GM18909 (cell line): ENCODE data around the gene SS18L1.

Source experiments
- ATAC-seq: cut with Tn5 transposase; IDR thresholded peaks from one replicate; pipeline ENCODE4 v1.9.1; 2021; ENCODE audit warnings: mild to moderate bottlenecking; ENCODE audit not compliant: unreplicated experiment, poor library complexity

Gene SS18L1

GRCh38 chr20:62190639-62191411, 47.3 kb downstream of the SS18L1 start:
- ATAC-seq, result no peak

GRCh38 chr20:62191781-62192559, 48.4 kb downstream of the SS18L1 start:
- no peak for ATAC-seq

- no peak for ATAC-seq
Measured at GRCh38 chr20:62192635-62193034, 49.1 kb downstream of the SS18L1 start.

DNA sequence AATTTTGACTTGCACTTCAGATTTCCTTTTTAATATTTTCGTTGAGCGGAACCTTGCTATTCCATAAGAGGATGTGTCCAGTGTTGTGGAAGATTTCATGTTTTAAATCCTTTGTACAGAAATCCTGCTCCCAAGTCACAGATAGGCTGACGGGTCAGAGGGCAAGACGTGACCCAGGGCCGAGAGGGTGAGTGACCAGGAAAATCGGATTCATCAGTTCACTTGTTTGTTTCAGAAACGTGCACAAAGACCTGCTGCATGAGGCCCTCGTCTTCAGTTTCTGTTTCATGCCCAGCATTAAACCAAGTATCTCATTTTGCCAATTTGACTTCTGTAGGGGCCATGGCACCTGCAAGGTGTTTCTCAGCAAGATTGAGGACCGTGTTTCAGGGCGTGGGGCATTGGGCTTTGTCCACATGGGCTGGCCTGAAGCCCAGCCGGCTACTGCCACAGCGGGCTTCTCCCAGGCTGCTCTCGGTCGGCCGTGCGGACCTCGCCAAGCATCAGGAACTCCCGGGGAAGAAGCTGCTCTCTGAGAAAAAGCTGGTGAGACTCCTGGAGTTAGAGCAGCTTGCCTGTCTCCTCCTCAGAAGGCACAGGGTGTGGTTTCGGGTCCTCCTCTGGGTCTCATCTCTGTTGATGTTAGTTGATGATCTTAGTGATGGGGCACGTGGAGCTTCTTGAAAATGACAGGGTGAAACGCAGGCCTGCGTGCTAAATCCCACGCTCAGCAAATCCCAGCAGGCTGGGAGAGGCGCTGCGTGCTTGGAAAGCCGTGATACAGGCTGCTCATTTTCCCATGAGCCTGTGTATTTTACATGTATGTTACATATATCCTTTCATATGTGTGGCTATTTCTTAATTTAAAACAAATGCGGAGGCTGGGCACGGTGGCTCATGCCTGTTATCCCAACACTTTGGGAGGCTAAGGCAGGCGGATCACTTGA, 49.8 kb downstream of the SS18L1 start:
- no peak for ATAC-seq

DNA sequence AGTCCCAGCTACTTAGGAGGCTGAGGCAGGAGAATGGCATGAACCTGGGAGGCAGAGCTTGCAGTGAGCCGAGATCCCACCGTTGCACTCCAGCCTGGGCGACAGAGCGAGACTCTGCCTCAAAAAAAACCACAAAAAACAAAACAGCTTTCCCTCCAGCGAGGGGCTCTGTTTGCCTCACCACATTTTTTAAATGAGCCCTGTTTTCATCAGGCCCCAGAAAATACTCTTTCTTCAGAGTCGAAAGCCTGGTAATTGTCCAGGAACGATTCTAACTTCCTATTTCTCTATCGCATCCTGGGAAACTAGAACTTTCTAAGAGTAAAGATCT, 51.5 kb downstream of the SS18L1 start:
- ATAC-seq, result no peak

GRCh38 chr20:62195736-62196135, 52.2 kb downstream of the SS18L1 start:
- no peak for ATAC-seq

DNA sequence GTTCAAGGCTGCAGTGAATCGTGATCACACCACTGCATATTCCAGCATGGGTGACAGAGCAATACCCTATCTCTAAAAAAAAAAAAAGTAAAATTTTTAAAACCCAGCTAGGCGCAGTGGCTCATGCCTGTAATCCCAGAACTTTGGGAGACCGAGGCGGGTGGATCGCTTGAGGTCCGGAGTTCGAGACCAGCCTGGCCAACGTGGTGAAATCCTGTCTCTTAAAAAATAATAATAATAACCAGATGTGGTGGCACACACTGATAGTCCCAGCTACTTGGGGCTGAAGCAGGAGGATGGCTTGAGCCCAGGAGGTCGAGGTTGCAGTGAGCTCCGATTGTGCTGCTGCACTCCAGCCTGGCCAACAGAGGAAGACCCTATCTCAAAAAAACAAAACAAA, 52.7 kb downstream of the SS18L1 start:
- no peak for ATAC-seq

DNA sequence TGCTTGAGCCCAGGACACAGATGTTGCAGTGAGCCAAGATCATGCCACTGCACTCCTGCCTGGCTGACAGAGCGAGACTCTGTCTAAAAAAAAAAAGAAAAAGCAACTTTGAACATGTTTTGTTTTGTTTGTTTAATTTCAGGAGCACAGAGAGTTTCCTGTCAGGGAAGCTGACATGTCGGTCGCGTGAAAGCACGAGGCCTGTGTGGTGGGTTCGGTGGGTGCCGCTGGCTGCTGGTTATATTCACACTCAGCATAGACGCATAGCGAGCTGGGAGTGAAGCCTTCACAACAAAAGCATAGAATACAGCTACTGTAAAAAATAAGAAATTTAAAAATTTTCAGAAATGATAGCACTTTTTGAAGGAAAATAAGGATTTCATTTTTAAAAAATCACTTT, 53.7 kb downstream of the SS18L1 start:
- no peak for ATAC-seq

- no peak for ATAC-seq
Measured at GRCh38 chr20:62197801-62198200, 54.2 kb downstream of the SS18L1 start.

DNA sequence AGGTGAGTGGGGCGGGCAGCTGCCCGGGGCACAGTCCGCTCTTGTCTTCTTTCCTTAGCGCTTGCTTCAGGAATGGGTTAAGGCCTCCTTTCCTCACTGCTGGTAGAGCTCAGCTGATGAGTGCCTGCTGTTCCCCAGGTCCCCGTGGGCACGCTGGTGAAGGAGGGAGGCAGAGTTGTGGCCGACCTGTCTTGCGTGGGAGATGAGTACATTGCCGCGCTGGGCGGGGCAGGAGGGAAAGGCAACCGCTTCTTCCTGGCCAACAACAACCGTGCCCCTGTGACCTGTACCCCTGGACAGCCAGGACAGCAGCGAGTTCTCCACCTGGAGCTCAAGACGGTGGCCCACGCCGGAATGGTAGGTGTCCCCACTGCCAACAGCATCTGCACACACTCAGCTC, 54.9 kb downstream of the SS18L1 start:
- ATAC-seq, result no peak

- ATAC-seq, result no peak
Measured at GRCh38 chr20:62198931-62199330, 55.4 kb downstream of the SS18L1 start.

- no peak for ATAC-seq
Measured at GRCh38 chr20:62200491-62201172, 57.1 kb downstream of the SS18L1 start.

DNA sequence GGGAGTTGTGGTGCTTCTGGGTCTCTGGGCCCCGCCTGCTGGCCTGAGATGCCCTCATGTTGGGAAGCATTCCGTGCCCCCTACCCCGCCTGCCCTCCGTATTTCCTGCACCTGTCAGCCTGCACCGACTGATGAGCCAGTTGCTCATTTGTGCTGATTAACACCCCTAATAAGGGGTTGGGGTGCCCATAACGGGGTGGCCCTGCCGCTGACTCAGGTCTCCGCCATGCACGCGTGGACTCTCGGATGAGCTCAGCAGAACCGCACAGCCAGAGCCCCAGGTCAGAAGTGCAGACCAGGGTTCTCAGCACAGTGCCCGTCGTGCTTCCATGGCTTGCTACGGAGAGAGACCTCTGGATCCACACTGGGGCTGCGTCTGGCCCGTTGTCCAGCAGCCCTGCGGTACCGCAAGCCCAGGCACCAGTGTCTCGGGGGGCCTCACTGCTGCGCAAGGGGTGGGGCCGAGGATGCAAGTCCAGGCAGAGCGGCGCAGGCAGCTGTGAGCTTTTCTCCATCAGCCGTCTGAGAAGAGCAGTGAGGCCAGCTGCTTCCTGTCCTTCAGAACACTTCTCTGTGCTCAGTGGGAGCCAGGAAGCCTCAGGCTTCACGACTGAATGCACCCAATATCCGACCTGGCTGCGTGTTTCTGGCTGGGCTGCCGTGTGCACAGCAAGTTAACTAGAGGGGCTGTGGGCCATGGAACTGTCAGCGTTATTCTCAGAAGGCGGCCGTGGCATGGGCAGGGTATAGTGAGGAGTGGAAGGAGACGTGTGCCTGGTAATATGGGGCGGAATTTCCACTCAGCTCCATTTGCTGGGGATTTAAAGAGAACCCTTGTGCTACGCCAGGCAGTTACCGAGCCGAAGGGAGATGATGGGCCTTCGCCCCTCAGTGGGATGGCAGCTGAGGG, 57.9 kb downstream of the SS18L1 start:
- no peak for ATAC-seq

DNA sequence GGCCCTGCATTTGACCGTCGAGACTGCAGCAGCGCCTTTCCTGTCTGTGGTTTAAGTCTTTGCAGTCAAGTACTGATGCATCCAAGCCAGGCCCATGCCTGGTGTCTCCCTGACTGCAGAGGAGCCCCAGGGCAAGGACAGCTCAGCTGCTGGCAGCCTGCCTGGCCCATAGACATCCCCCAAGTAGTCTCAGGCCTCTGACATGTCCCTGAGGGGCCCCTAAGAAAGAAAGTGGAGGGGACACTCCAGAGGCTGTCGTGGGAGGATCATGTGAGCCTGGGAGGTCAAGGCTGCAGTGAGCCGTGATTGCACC, 58.5 kb downstream of the SS18L1 start:
- no peak for ATAC-seq

DNA sequence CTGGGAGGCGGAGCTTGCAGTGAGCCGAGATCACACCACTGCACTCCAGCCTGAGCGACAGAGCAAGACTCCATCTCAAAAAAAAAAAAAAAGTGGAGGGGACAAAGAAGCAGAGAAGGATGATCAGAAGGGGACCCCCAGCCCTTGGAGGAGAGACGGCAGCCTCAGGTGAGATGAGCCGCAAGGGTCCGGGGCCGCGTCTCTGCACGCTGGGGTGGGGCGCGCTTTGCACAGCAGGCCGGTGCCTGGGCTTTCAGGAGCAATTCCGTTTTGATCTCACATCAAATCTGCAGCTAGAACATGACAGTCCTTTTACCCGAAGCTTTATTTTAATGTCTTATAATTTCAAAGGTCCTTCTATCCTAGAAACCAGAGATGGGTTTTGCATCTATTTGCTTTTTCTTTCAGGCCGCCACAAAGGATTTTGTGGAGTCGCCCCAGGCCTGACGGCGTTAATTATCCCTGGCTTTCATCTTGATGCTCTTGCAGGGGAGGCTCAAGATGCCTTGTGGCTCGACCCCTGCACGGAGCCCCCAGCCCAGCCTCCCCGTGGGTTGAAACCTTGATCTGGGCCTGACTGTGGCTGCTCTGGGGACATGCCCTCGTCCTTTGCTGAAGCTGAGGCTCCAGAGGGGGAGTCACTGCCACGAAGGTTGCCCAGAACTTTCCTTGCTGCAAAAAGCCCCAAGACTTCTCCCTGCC, 59.3 kb downstream of the SS18L1 start:
- ATAC-seq, result no peak

DNA sequence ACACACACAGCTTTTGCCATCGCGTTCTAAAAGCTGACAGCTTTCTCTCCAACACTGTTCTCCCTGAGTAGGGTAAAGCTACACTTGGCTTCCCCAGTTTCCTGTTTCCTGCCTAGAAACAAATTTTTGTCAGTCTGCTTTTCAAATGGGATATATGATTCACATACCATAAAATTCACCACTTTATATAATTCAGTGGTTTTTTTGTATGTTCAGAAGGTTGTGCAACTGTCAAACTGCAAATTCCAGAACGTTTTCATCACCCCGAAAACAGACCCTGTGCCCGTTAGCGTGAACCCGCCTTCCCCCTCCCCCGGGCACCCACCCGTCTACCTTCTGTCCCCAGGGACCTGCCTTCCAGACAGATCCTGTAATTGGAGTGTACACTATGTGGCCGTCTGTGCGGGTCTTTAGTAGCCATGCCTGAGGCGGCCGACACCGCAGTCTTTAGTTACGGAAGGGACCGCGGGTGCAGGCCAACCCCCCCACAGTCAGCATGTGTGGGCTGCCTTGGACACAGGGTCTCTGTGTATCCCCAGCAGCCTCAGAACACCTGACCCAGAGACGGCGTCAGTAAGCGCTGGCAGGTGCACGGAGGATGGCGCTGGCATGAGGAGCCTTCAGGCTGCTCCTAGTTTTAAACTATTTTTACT, 59.9 kb downstream of the SS18L1 start:
- ATAC-seq, result no peak

GRCh38 chr20:62205618-62206387, 62.2 kb downstream of the SS18L1 start:
- no peak for ATAC-seq

DNA sequence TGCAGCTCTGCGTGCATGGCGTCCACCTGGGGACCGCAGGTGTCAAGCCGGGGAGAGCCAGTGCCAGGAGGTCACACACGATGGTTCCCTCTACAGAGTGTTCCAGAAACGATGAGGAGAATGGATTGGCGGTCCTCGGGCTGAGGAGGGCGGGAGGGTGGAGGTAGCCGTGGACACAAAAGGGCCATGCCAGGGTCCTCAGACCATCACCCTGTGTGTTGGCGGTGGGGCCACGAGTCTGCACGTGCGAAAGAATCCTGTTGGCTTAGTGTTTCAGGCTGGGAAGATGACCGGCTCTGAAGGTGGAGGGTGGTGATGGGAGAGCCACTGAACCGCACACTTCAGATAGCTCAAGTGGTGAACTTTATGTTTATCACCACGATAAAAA, 62.8 kb downstream of the SS18L1 start:
- ATAC-seq, result no peak
